ENCODE measurements around the gene MTMR12.

DNA sequence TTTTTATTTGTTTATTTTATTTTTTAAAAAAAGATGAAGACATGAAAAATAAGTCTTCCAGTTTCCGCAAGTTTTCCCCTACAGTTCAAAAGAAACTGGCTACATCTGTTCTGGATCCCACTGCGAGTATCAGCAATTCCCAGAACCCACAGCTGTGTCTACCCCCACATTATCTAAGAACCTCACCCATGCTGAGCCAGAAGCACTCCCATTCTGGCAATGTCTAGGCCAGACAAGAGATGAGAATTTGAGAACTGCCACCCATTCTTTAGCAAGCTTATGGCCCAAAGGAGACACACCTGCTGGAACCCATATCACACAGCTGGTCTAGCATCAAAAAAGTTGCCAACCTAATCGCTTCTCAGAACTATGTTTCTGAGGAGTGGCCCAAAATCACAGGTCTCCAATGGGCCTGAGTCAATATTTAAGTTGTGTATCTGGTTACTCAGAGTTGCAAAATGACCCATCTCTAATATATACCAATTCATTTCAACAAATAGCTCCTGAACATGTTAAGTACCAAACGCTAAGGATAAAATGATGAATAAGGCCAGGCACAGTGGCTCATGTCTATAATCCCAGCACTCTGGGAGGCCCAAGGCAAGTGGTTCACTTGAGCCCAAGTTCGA, 27.1 kb downstream of the MTMR12 start:
- TF ChIP-seq POLR2A (IDR thresholded peaks at IDR 0.05; ENCODE audit: extremely low read depth, insufficient read length): no peak
- TF ChIP-seq, protein P1, sequence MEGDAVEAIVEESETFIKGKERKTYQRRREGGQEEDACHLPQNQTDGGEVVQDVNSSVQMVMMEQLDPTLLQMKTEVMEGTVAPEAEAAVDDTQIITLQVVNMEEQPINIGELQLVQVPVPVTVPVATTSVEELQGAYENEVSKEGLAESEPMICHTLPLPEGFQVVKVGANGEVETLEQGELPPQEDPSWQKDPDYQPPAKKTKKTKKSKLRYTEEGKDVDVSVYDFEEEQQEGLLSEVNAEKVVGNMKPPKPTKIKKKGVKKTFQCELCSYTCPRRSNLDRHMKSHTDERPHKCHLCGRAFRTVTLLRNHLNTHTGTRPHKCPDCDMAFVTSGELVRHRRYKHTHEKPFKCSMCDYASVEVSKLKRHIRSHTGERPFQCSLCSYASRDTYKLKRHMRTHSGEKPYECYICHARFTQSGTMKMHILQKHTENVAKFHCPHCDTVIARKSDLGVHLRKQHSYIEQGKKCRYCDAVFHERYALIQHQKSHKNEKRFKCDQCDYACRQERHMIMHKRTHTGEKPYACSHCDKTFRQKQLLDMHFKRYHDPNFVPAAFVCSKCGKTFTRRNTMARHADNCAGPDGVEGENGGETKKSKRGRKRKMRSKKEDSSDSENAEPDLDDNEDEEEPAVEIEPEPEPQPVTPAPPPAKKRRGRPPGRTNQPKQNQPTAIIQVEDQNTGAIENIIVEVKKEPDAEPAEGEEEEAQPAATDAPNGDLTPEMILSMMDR (IDR thresholded peaks at IDR 0.05; ENCODE audit: low read depth, low read length): no peak
- TF ChIP-seq, protein P2, sequence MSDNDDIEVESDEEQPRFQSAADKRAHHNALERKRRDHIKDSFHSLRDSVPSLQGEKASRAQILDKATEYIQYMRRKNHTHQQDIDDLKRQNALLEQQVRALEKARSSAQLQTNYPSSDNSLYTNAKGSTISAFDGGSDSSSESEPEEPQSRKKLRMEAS (IDR thresholded peaks at IDR 0.05; ENCODE audit: low read depth, low read length): no peak
